GM21576 (cell line): ENCODE measurements around the gene ARHGEF28.

ENCODE experiments used
- ATAC-seq: cut with Tn5 transposase; IDR thresholded peaks from one replicate; pipeline ENCODE4 v1.9.1; 2021; ENCODE audit warnings: mild to moderate bottlenecking, moderate library complexity; ENCODE audit not compliant: unreplicated experiment

The ARHGEF28 gene

DNA sequence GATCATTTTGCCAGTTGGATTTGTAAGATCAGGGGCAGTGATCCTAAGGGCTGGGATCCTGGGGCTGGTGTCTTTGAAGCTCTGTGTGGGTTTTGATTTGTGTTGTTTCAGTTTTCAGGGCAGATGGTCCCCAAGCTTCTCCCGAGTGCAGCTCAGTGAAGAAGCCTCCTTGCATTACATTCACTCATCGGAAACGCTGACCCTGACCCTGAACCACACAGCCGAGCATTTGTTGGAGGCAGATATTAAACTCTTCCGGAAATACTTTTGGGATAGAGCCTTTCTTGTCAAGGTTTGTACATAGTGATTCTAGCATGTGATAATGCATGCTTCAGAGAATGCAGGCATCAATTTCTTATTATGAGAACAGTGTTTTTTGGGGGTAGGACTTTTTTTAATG, 150.4 kb downstream of the ARHGEF28 start:
- no peak for ATAC-seq

GRCh38 chr5:73777192-73777591, 151.2 kb downstream of the ARHGEF28 start:
- no peak for ATAC-seq

- no peak for ATAC-seq
Measured at GRCh38 chr5:73780302-73781080, 154.5 kb downstream of the ARHGEF28 start.

- ATAC-seq = no peak
Measured at GRCh38 chr5:73781107-73781768, 155.2 kb downstream of the ARHGEF28 start.

- no peak for ATAC-seq
Measured at GRCh38 chr5:73783828-73784227, 157.8 kb downstream of the ARHGEF28 start.

- no peak for ATAC-seq
Measured at GRCh38 chr5:73786043-73786831, 160.2 kb downstream of the ARHGEF28 start.

DNA sequence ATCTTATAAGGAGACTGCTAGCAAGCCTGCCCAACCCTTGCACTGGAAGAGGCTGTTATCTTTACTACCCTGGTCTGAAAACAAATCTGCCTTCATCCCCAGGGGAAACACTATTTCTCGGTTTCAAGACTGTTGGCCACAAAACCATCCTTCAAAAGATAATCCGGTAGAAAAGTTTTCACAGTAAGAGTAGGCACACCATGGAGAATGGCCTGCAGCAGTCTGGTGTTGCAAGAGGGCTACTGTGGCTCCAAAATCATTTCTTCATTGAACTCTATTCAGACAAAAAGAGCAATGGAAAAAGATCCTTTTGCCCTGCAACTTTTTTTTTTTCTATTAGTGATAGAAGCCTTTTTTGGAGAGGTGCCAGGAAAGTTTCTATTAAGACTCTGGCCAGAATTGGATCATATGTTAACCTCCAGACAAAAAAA, 163.9 kb downstream of the ARHGEF28 start:
- no peak for ATAC-seq

DNA sequence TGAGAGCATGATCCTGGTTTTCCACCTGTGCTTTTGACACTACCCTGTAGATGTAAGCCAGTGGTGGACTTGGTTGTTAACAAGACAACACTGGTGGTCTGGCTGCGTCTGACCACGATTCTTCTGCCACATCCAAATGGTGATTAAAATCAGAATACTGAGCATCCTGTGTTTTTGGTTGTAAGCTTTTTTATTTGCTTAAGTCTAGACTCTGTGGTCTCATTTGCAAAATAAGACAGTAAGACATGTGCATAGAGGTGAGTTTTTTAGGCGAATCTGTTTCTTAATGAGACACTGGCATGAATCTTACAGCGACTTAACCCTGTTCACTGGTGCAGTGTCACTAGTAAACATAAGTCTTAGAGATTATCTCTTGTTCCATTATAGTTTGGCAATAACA, 165.4 kb downstream of the ARHGEF28 start:
- ATAC-seq = no peak

GRCh38 chr5:73792687-73793320, 166.8 kb downstream of the ARHGEF28 start:
- no peak for ATAC-seq

GRCh38 chr5:73793911-73794310, 167.9 kb downstream of the ARHGEF28 start:
- no peak for ATAC-seq

GRCh38 chr5:73796164-73797131, 170.5 kb downstream of the ARHGEF28 start:
- ATAC-seq = no peak

DNA sequence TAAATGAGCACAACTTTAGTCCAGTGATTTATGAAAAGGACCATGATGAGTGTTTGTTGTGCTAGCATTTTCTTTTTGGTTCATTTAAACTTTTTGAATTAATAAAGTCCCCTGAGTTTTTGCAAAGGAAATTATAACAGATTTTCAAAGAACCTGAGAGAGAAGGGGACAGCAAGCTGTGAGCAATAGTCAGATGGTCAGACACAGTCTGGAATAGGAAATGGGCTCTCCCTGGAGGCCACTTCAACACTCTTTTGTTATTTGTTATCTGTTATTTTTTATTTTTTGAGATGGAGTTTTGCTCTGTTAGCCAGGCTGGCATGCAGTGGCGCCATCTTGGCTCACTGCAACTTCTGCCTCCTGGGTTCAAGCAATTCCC, 171.1 kb downstream of the ARHGEF28 start:
- ATAC-seq = no peak

- no peak for ATAC-seq
Measured at GRCh38 chr5:73799401-73799972, 173.5 kb downstream of the ARHGEF28 start.

DNA sequence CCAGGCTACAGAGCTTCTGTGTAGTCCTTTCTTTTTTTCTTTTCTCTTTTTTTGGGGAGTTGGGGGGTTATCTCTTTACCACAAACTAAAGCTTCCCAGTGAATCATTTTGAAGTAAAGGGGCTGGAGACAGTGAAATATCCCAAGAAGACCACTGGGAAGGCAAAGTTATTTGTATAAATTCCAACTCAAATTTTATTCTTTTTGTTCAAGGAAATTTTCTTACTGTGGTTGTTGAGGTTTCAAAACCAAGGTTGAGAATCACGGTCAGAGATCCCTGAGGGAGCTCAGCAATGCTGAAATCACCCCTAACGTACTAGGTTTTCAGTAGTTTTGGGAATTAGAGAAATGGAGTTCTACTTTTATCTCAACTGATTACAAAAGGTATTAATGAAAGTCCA, 175.7 kb downstream of the ARHGEF28 start:
- no peak for ATAC-seq

GRCh38 chr5:73805449-73805848, 179.5 kb downstream of the ARHGEF28 start:
- ATAC-seq = no peak

GRCh38 chr5:73808911-73809310, 182.9 kb downstream of the ARHGEF28 start:
- ATAC-seq = no peak

GRCh38 chr5:73810429-73810828, 184.4 kb downstream of the ARHGEF28 start:
- no peak for ATAC-seq

DNA sequence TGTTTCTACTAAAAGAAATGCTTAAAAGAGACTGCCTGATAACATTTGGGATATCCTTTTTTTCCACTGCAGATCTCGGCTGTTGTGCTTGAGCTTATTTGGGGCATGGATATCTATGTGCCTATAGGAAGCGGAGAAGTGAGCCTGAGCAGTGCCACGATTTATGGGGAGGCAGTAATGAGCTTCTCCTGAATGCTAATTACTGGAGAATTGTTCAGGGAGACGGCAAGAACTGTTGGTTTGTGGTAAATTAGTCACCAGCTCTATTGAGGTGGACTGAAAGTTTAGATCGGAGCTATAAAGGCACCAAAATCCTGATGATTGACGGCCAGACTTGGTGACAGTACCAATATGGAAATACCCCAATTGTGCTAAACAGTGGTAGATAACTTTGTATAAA, 186.5 kb downstream of the ARHGEF28 start:
- no peak for ATAC-seq

GRCh38 chr5:73812962-73813588, 187.1 kb downstream of the ARHGEF28 start:
- no peak for ATAC-seq
